Lower leg skin (tissue), 3 donors: ENCODE data around the gene HNRNPK.

Experiments
- POLR2A ChIP-seq, 2 donors: fragments of 450-650 bp; IDR thresholded peaks; one replicate each; pipeline ENCODE4 v1.6.1; 2016 to 2017; ENCODE audit warnings: antibody characterized with exemption in 2 of 2, mild to moderate bottlenecking in 1 of 2, moderate library complexity in 1 of 2
- TF ChIP-seq, protein P1 (sequence below), 3 donors: fragments of 450-650 bp; IDR thresholded peaks; one replicate each; pipeline ENCODE4 v1.5.1; 2016; ENCODE audit warnings: antibody characterized with exemption in 3 of 3, mild to moderate bottlenecking in 3 of 3, moderate library complexity in 2 of 3

DNA sequence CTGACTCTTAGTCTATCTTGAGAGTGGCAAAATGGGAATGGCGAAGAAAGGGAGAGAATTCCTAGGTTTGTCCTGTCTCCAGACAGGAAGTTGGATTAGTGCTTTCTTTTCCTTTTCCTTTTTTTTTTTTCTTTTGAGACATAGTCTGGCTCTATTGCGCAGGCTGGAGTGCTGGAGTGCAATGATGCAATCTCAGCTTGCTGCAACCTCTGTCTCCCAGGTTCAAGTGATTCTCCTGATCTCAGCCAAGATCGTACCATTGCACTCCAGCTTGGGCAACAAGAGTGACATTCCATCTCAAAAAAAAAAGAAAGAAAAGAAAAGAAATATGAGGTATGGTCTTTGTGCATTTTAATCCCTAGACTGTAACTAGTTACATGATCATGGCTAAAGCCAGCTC lies 46.2 kb downstream of the HNRNPK start:
- no peak for TF ChIP-seq POLR2A (IDR thresholded peaks at IDR 0.05)
- TF ChIP-seq, protein P1, sequence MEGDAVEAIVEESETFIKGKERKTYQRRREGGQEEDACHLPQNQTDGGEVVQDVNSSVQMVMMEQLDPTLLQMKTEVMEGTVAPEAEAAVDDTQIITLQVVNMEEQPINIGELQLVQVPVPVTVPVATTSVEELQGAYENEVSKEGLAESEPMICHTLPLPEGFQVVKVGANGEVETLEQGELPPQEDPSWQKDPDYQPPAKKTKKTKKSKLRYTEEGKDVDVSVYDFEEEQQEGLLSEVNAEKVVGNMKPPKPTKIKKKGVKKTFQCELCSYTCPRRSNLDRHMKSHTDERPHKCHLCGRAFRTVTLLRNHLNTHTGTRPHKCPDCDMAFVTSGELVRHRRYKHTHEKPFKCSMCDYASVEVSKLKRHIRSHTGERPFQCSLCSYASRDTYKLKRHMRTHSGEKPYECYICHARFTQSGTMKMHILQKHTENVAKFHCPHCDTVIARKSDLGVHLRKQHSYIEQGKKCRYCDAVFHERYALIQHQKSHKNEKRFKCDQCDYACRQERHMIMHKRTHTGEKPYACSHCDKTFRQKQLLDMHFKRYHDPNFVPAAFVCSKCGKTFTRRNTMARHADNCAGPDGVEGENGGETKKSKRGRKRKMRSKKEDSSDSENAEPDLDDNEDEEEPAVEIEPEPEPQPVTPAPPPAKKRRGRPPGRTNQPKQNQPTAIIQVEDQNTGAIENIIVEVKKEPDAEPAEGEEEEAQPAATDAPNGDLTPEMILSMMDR (IDR thresholded peaks at IDR 0.05) = no peak
